Cardiac fibroblast (primary cell): ENCODE results near the gene SERGEF.

ENCODE experiments used
- DNase-seq, 2 donors: peaks; one replicate each; pipeline versions ENCODE4 v3.0.0 to v3.0.0-alpha.2; 2010; ENCODE audit warnings: low read depth in 2 of 2
- H3K4me3 ChIP-seq, 2 donors: replicated peaks in 1 of 2; 1 replicate in 1 of 2; 2 replicates in 1 of 2; pipeline ENCODE4 v1.5.1; 2011; ENCODE audit warnings: low read depth in 2 of 2, low read length in 2 of 2, mild to moderate bottlenecking in 2 of 2, moderate library complexity in 1 of 2
- TF ChIP-seq, protein P1 (sequence below): IDR thresholded peaks from one replicate; pipeline ENCODE4 v1.5.1; 2011; ENCODE audit warnings: low read depth, mild to moderate bottlenecking, low read length, inconsistent platforms

Gene SERGEF

GRCh38 chr11:17781626-17782025, 231.2 kb downstream of the SERGEF start:
- TF ChIP-seq, protein P1, sequence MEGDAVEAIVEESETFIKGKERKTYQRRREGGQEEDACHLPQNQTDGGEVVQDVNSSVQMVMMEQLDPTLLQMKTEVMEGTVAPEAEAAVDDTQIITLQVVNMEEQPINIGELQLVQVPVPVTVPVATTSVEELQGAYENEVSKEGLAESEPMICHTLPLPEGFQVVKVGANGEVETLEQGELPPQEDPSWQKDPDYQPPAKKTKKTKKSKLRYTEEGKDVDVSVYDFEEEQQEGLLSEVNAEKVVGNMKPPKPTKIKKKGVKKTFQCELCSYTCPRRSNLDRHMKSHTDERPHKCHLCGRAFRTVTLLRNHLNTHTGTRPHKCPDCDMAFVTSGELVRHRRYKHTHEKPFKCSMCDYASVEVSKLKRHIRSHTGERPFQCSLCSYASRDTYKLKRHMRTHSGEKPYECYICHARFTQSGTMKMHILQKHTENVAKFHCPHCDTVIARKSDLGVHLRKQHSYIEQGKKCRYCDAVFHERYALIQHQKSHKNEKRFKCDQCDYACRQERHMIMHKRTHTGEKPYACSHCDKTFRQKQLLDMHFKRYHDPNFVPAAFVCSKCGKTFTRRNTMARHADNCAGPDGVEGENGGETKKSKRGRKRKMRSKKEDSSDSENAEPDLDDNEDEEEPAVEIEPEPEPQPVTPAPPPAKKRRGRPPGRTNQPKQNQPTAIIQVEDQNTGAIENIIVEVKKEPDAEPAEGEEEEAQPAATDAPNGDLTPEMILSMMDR: no peak
- no peak overlapping the region for H3K4me3 ChIP-seq
- DNase-seq: no peak

- no peak for DNase-seq
- TF ChIP-seq, protein P1: no peak
- H3K4me3 ChIP-seq: no peak overlapping the region
Measured at GRCh38 chr11:17781221-17781620, 231.6 kb downstream of the SERGEF start.

DNA sequence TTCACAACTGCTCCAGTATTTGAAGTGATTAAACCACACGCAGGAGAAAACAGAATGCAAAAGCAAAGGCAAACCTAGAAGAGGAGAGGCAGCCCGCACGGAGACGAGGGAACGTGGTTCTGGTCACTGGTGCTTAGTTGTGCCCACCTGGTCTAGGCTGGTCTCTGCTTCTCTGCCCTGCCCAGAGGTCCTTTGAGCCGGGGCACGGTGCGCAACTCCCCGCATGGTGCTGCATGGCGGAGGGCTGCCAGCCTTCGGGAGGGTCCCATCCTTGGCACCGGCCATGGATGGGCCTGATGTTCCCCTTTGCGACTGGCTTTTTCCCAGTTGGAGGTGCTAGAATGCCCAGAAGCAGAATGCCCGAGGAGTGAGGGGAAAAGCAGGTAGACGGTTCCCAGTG, 232.2 kb downstream of the SERGEF start:
- TF ChIP-seq, protein P1: no peak
- DNase-seq: no peak
- H3K4me3 ChIP-seq: no peak overlapping the region

GRCh38 chr11:17779861-17780594, 232.8 kb downstream of the SERGEF start:
- TF ChIP-seq, protein P1: no peak
- no peak for DNase-seq
- no peak overlapping the region for H3K4me3 ChIP-seq

DNA sequence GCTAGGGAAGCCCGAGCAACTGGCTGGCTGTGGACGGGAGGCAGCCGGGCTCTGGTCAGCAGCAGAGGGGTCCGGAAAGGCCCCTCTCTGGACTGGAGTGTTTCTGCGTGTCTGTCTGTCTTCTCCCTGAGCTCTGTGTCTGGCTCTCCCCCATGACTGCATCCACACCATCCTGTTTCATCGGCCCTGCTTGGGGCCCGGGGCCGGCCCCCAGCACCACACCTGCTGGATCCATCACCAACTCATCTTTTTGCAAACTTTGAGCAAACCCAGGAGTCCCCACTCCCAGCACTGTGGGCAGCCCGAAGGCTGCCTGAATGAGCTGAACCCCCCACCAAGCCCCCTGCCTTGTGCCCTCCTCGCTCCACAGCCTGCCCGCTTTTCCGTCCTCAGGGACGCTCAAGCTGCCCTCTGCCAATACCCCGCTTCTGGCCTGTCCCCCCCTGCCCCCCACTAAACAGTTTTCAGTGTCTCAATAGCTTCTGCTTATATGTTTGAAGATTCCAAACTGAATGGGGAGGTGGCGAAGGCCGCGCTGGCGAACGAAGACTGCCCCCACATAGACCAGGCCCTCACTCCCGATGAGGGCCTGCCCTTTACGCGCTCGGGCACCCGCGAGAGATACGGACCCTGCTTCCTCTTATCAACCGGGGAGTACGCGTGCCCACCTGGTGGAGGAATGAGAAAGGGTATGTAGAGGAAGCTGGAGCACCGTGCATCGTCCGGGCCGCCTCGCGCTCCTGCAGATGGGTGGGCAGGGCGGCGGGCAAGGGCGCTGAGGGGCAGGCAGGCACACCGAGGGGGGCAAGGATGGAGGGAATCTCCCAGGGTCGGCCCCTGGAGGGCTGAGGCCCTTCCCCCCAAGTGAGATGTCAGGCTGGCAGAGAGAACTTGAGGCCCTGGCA, 233.6 kb downstream of the SERGEF start:
- TF ChIP-seq, protein P1: no peak
- no peak overlapping the region for H3K4me3 ChIP-seq
- no peak for DNase-seq

DNA sequence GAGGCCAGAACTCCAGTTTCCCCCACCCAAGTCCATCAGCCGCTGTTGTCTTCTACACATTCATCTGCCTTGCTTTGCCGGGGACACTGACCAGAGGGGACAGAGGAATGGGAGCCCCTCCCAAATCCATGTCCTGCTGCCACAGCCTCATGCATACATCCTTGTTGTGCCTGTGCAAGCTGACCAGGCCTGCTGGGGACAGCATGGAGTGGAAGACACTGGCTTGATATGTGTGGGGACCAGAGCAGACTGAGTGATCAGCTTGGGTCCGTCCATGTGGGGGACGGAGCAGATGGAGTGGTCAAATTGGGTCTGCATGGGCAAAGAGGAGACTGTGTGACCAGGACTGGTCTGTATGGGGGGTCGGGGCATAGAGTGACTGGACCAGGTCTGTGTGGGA, 234.5 kb downstream of the SERGEF start:
- H3K4me3 ChIP-seq: no peak overlapping the region
- no peak for DNase-seq
- TF ChIP-seq, protein P1: no peak
